K562 (cell line): Measurements from ENCODE around the gene CASTOR1. TPM values are rescaled to one million over a fixed set of nuclear protein-coding genes. Genes with fewer than 3 reads are reported as not detected.

ENCODE experiments used
- ATAC-seq: fragments of 200-7000 bp; cut with Tn5 transposase; 3 replicates; pipeline ENCODE4 v1.9.1; 2020; ENCODE audit warnings: moderate library complexity
- BruUV-seq: library from RNA; stranded (reverse); fragments of 400-500 nt; replicated peaks from 2 replicates; lab custom pipeline; 2021; lab: Mats Ljungman, UMichigan
- CTCF ChIA-PET: fragments of 300-600 bp; formaldehyde crosslinking; extraction: SDS; loops from one replicate; lab custom pipeline; 2021; ENCODE audit warnings: low intra/inter-chr PET ratio; lab: Yijun Ruan, JAX
- POLR2A ChIA-PET: fragments of 300-600, 350-650 bp; sonication (Branson Sonifier 250); formaldehyde crosslinking; extraction: SDS; loops from one replicate; lab custom pipeline; 2021; ENCODE audit warnings: antibody characterized with exemption, inconsistent platforms; lab: Yijun Ruan, JAX
- DNase-seq, 4 experiments: peaks; one replicate each; pipeline versions ENCODE4 v3.0.0 to v3.0.0-alpha.2; 2011 to 2018; ENCODE audit warnings: low spot score in 3 of 4, mixed read lengths in 3 of 4; ENCODE audit errors: extremely low read depth in 1 of 4
- FAIRE-seq: peaks from 2 replicates; lab custom pipeline; 2011; peaks lifted over from hg19 to GRCh38; lab: Jason Lieb, UNC
- H2AFZ ChIP-seq: 2 replicates; pipeline ENCODE4 v1.6.0; 2011; ENCODE audit warnings: low read depth, low read length, control low read depth, inconsistent platforms
- H3K27ac ChIP-seq: fragments of 200-600 bp; 3 replicates; pipeline ENCODE4 v1.8.0; 2011; ENCODE audit warnings: low read depth, mild to moderate bottlenecking, control low read depth, inconsistent platforms, low read length, moderate library complexity, mixed read lengths; ENCODE audit errors: extremely low read depth
- H3K27me3 ChIP-seq, 2 experiments: fragments of 300-600 bp in 1 of 2; 2 replicates in 1 of 2; 3 replicates in 1 of 2; pipeline versions ENCODE4 v1.6.0 to v1.8.0; 2011; ENCODE audit warnings: inconsistent platforms in 2 of 2, low read length in 2 of 2, mild to moderate bottlenecking in 1 of 2, mixed read lengths in 1 of 2, moderate library complexity in 1 of 2; ENCODE audit not compliant: control insufficient read depth in 2 of 2, insufficient read depth in 2 of 2
- H3K36me3 ChIP-seq: fragments of 300-600 bp; 3 replicates; pipeline ENCODE4 v1.8.0; 2011; ENCODE audit warnings: mild to moderate bottlenecking, low read length, inconsistent platforms; ENCODE audit not compliant: control insufficient read depth, insufficient read depth
- H3K4me1 ChIP-seq, 2 experiments: fragments of 200-600 bp in 1 of 2; replicated peaks in 1 of 2; 2 replicates in 1 of 2; 3 replicates in 1 of 2; pipeline versions ENCODE4 v1.5.1 to v1.8.0; 2011; ENCODE audit warnings: inconsistent platforms in 2 of 2, low read length in 2 of 2, mild to moderate bottlenecking in 1 of 2, mixed read lengths in 1 of 2, moderate library complexity in 1 of 2; ENCODE audit not compliant: control insufficient read depth in 2 of 2, insufficient read depth in 2 of 2
- H3K4me2 ChIP-seq: 2 replicates; pipeline ENCODE4 v1.6.1; 2011; ENCODE audit warnings: low read length, control low read depth, inconsistent platforms, mixed read lengths; ENCODE audit not compliant: insufficient read depth
- H3K4me3 ChIP-seq: fragments of 200-600 bp; sonication (generic), shearing (Covaris generic); 2 replicates; pipeline ENCODE4 v1.5.1; 2016; ENCODE audit warnings: control low read depth, inconsistent platforms
- H3K79me2 ChIP-seq: fragments of 200-600 bp; 3 replicates; pipeline ENCODE4 v1.8.0; 2011; ENCODE audit warnings: low read length, inconsistent platforms; ENCODE audit not compliant: control insufficient read depth, insufficient read depth
- H3K9ac ChIP-seq, 2 experiments: 2 replicates each; pipeline versions ENCODE4 v1.6.0 to v1.6.1; 2011; ENCODE audit warnings: low read depth in 2 of 2, low read length in 2 of 2, control low read depth in 1 of 2, inconsistent platforms in 1 of 2, mild to moderate bottlenecking in 1 of 2, mixed read lengths in 1 of 2; ENCODE audit not compliant: insufficient read depth in 1 of 2
- H3K9me1 ChIP-seq: one replicate; pipeline ENCODE4 v1.6.0; 2011; ENCODE audit warnings: inconsistent platforms, mild to moderate bottlenecking, low read length, moderate library complexity; ENCODE audit not compliant: control insufficient read depth, insufficient read depth
- H3K9me3 ChIP-seq: replicated peaks from 2 replicates; pipeline ENCODE4 v1.5.1; 2011; ENCODE audit warnings: low read depth, low read length, inconsistent platforms; ENCODE audit not compliant: control insufficient read depth, insufficient read depth
- H4K20me1 ChIP-seq: replicated peaks from 2 replicates; pipeline ENCODE4 v1.6.1; 2011; ENCODE audit warnings: low read length, inconsistent platforms, mixed read lengths; ENCODE audit not compliant: control insufficient read depth, insufficient read depth
- CC2D1A ChIP-seq: fragments of 450-650 bp; IDR thresholded peaks from 2 replicates; pipeline ENCODE4 v1.6.1; 2017; ENCODE audit warnings: mild to moderate bottlenecking
- KAT7 ChIP-seq: sonication (generic); formaldehyde crosslinking; IDR thresholded peaks from 2 replicates; pipeline ENCODE4 v1.8.0; 2022; ENCODE audit warnings: missing genetic modification reagents, mild to moderate bottlenecking, borderline replicate concordance
- NKRF ChIP-seq: fragments of 450-650 bp; IDR thresholded peaks from 2 replicates; pipeline ENCODE4 v1.6.1; 2016; ENCODE audit warnings: borderline replicate concordance
- SMAD1 ChIP-seq: fragments of 150-350 bp; IDR thresholded peaks from 2 replicates; pipeline ENCODE4 v1.6.1; 2014; ENCODE audit warnings: low read length, low read depth; ENCODE audit not compliant: partially characterized antibody
- STAT5A ChIP-seq: IDR thresholded peaks from 2 replicates; pipeline ENCODE4 v1.6.1; 2012; ENCODE audit warnings: low read length, inconsistent platforms, borderline replicate concordance
- WGBS: fragments of 100-300 bp; shearing (Covaris generic); methylation state at CpG from one replicate; pipeline ENCODE4 v1.1.6; 2016; ENCODE audit warnings: low coverage, mixed read lengths; ENCODE audit not compliant: insufficient coverage; ENCODE audit errors: missing lambda C conversion rate; 5-methylcytosine and 5-hydroxymethylcytosine counted together
- in situ Hi-C: fragments of 300-500 bp; cut with MboI; formaldehyde crosslinking; loops from 4 replicates; pipeline ENCODE4 v1.15.0; 2018; ENCODE audit warnings: inconsistent platforms, mixed read lengths
- intact Hi-C: fragments of 100-400 bp; cut with micrococcal nuclease; formaldehyde crosslinking; loops from 2 replicates; pipeline ENCODE4 v1.14.2; 2022
- polyA plus RNA-seq, 8 experiments: library from polyadenylated mRNA; depleted of rRNA in 4 of 8; stranded (reverse) in 5 of 8; unstranded in 3 of 8; fragments of >200 nt; fragmentation: Nextera tagmentation in 2 of 8; fragmentation: Illumina TruSeq in 1 of 8; extraction: Ambion mirVana in 2 of 8; extraction: Trizol in 1 of 8; gene quantifications; 2 replicates each; pipeline versions ENCODE4 v1.2.1 to v1.2.3, GENCODE V29; 2011 to 2014; ENCODE audit warnings: inconsistent platforms in 1 of 8, missing spikeins in 1 of 8
- total RNA-seq, 7 experiments: library from RNA; depleted of rRNA in 6 of 7; stranded (reverse); fragments of >200 nt in 6 of 7; fragmentation: Illumina TruSeq in 2 of 7; extraction: Trizol in 2 of 7; gene quantifications; 2 replicates each; pipeline versions ENCODE4 v1.2.1 to v1.2.3, GENCODE V29; 2011 to 2021; ENCODE audit warnings: low replicate concordance in 1 of 7

The CASTOR1 gene
- total and polyA plus RNA-seq, 9 of the 15 experiments (the other 6 are each of a cell fraction or from before 2014, with no cell fraction given): 0.35 to 2.6 (median 1.1) TPM

DNA sequence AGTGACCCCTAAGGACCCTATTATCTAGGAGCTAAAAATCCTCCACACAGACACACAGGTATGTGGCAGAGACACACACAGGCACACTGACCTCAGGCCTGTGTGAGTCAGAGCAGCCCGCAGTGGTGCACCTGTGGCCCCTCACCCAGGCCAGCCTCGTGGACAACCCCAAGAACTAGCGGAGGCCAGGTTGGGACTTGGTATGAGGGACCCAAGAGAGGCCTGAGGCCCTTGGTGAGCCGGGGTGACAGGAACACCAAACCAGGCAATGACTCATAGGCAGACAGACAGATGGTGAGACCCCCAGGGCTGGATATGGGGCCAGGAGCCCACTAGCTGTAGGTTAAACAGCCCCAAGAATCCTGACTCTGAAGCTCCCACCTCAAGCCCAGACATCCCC is 6.0 kb downstream of the CASTOR1 start:
- Histone ChIP-seq H2AFZ (no peak overlapping the region), H3K9me1 (no peaks in the 10 kb centered on the region), H3K9me3 (no peaks in the 10 kb centered on the region), H3K27me3 (no peaks in the 10 kb centered on the region; a peak in 1 of 5 replicates), H3K4me1 (peaks cover 7 to 54% of the 10 kb centered on the region in 2 experiments; a peak in 4 of 5 replicates), H4K20me1 (no peaks in the 10 kb centered on the region), H3K4me3 (no peak overlapping the region), H3K27ac (no peak overlapping the region), H3K79me2 (no peaks in the 10 kb centered on the region), H3K9ac (peak overlapping the region; percentile 27 to 78; a peak in 3 of 4 replicates), H3K4me2 (peak overlapping the region; percentile 38; the same call in 1 of the 2 replicates), H3K36me3 (no peaks in the 10 kb centered on the region)
- ChIA-PET POLR2A (no interaction called here), CTCF (no interaction called here)
- TF ChIP-seq SMAD1: no peak
- no peak for TF ChIP-seq STAT5A
- no peak for TF ChIP-seq NKRF
- no peak for TF ChIP-seq KAT7 (CRISPR knock-in tag)
- TF ChIP-seq CC2D1A: no peak
- in situ Hi-C loops: loop anchor here (5.0 to 10.0 kb wide), 3 partner anchors 94 to 321 kb away; partner anchors contain the start of gene TCN2
- FAIRE-seq: no peak
- WGBS: 58% methylated on average over 3 of the region's 4 CpGs
- no peak for ATAC-seq
- intact Hi-C loops: no loop called here
- BruUV-seq: no TSS peak
- no peak for DNase-seq
